Adrenal gland (tissue), 12 donors: ENCODE data around the gene MRAP2. TPM values are rescaled to one million over a fixed set of nuclear protein-coding genes. Genes with fewer than 3 reads are reported as not detected.

ENCODE experiments used
- DNase-seq, 7 donors: peaks; one replicate each; pipeline ENCODE4 v3.0.0-alpha.2; 2019 to 2020
- H3K27ac ChIP-seq, 5 donors: fragments of 200-600 bp; sonication (generic) in 4 of 5; 1 replicate in 3 of 5; 2 replicates in 2 of 5; pipeline versions ENCODE4 v1.5.1 to v1.8.0; 2016 to 2020; ENCODE audit warnings: mild to moderate bottlenecking in 1 of 5
- H3K27me3 ChIP-seq: fragments of 200-600 bp; 2 replicates; pipeline ENCODE4 v1.8.0; 2021
- H3K36me3 ChIP-seq, 2 donors: fragments of 200-600 bp; replicated peaks in 1 of 2; 1 replicate in 1 of 2; 2 replicates in 1 of 2; pipeline versions ENCODE4 v1.5.1 to v1.8.0; 2018 to 2022
- H3K4me1 ChIP-seq, 2 donors: fragments of 200-600 bp; replicated peaks in 1 of 2; 1 replicate in 1 of 2; 2 replicates in 1 of 2; pipeline versions ENCODE4 v1.5.1 to v1.8.0; 2018 to 2021
- H3K4me3 ChIP-seq, 4 donors: fragments of 200-600 bp; sonication (generic) in 3 of 4; one replicate each; pipeline ENCODE4 v1.5.1; 2016 to 2018
- H3K9me3 ChIP-seq, 3 donors: fragments of 200-600 bp; sonication (generic) in 1 of 3; replicated peaks in 1 of 3; 1 replicate in 2 of 3; 2 replicates in 1 of 3; pipeline versions ENCODE4 v1.5.1 to v1.8.0; 2016 to 2021
- CTCF ChIP-seq, 6 experiments: fragments of 450-650 bp in 4 of 6; fragments of 200-600 bp in 2 of 6; sonication (generic) in 1 of 6; IDR thresholded peaks; 1 replicate in 5 of 6; 2 replicates in 1 of 6; pipeline versions ENCODE4 v1.5.1 to v1.8.0; 2016 to 2021; ENCODE audit warnings: antibody characterized with exemption in 6 of 6, mild to moderate bottlenecking in 2 of 6, moderate library complexity in 1 of 6
- POLR2A ChIP-seq, 2 donors: fragments of 450-650 bp; IDR thresholded peaks; one replicate each; pipeline ENCODE4 v1.6.1; 2017; ENCODE audit warnings: antibody characterized with exemption in 2 of 2, mild to moderate bottlenecking in 2 of 2, moderate library complexity in 1 of 2
- WGBS, 4 donors: extraction: QIAGEN DNeasy Blood & Tissue Kit in 2 of 4; methylation state at CpG; one replicate each; pipeline versions ENCODE4 v1.1.5 to v1.1.7; 2013 to 2017; 5-methylcytosine and 5-hydroxymethylcytosine counted together
- intact Hi-C, 2 donors: fragments of 100-400 bp; cut with DNase I; formaldehyde crosslinking; loops; one replicate each; pipeline versions ENCODE4 v1.14.1 to v1.15.0; 2022 to 2023
- polyA plus RNA-seq, 3 donors: library from polyadenylated mRNA; stranded (reverse); fragments of 200-250 nt in 2 of 3; fragments of 350-450 nt in 1 of 3; fragmentation: Illumina TruSeq in 1 of 3; extraction: RNeasy Lipid Tissue Mini Kit (QIAGEN cat#74804) in 1 of 3; gene quantifications; one replicate each; pipeline ENCODE4 v1.2.3, GENCODE V29; 2013 to 2014
- total RNA-seq, 9 donors: library from RNA; depleted of rRNA in 4 of 9; stranded (reverse); fragments of >200 nt in 4 of 9; fragments of 120-200 nt in 1 of 9; fragmentation: NEBNext Ultra II Directional in 1 of 9; extraction: Animal tissue kit (Norgen Biotek cat#: 25700) in 1 of 9; gene quantifications; one replicate each; pipeline versions ENCODE4 v1.1.0 to v1.2.4, GENCODE V29; 2013 to 2023
- donor health status: healthy with polysubstance abuse.
- donor health status: Bipolar disorder and iron deficiency.
- donor health status: DM: yes; HTN: yes; CAD: no.
- donor health status: DM: no; HTN: no; CAD: no.
- donor health status: DM: no; HTN: no; CAD: no.
- donor health status: DM: yes; HTN: yes; CAD: no.

Gene MRAP2
- total and polyA plus RNA-seq, 12 donors: 0.36 to 9.5 (median 3.1) TPM

- H3K9me3 ChIP-seq: no peaks in the 10 kb centered on the region
- no peaks in the 10 kb centered on the region for H3K4me1 ChIP-seq
- 56 to 75% (median 64%) methylated on average over 1 of the region's 1 CpG for WGBS, 4 donors
- DNase-seq: no peak
- no peak overlapping the region for H3K27ac ChIP-seq
- intact Hi-C loops: no loop called here
- no peak overlapping the region for H3K4me3 ChIP-seq
- no peaks in the 10 kb centered on the region for H3K27me3 ChIP-seq
- TF ChIP-seq POLR2A (IDR thresholded peaks at IDR 0.05) (no peak), CTCF (IDR thresholded peaks at IDR 0.05) (no peak)
- H3K36me3 ChIP-seq: no peaks in the 10 kb centered on the region
Measured at GRCh38 chr6:84016029-84016428, 17.5 kb upstream of the MRAP2 start.

- DNase-seq: no peak
- Histone ChIP-seq H3K4me3 (no peak overlapping the region), H3K4me1 (no peaks in the 10 kb centered on the region), H3K9me3 (no peaks in the 10 kb centered on the region), H3K27me3 (no peaks in the 10 kb centered on the region), H3K36me3 (no peaks in the 10 kb centered on the region), H3K27ac (no peak overlapping the region)
- intact Hi-C loops: no loop called here
- TF ChIP-seq POLR2A (IDR thresholded peaks at IDR 0.05) (no peak), CTCF (IDR thresholded peaks at IDR 0.05) (no peak)
- WGBS, 4 donors: 63 to 80% (median 74%) methylated on average over 1 of the region's 1 CpG
Measured at GRCh38 chr6:84017709-84018452, 15.7 kb upstream of the MRAP2 start.

GRCh38 chr6:84018453-84019061 lies 15.0 kb upstream of the MRAP2 start:
- Histone ChIP-seq H3K36me3 (no peaks in the 10 kb centered on the region), H3K27me3 (no peaks in the 10 kb centered on the region), H3K9me3 (no peaks in the 10 kb centered on the region), H3K27ac (no peak overlapping the region), H3K4me3 (no peak overlapping the region), H3K4me1 (no peaks in the 10 kb centered on the region)
- WGBS, 4 donors: 88 to 97% (median 92%) methylated on average over 1 of the region's 1 CpG
- intact Hi-C loops: no loop called here
- no peak for DNase-seq
- TF ChIP-seq CTCF (IDR thresholded peaks at IDR 0.05): no peak
- TF ChIP-seq POLR2A (IDR thresholded peaks at IDR 0.05): no peak

- intact Hi-C loops: no loop called here
- H3K27ac ChIP-seq: no peak overlapping the region
- no peaks in the 10 kb centered on the region for H3K27me3 ChIP-seq
- WGBS, 4 donors: 17 to 43% (median 28%) methylated on average over 11 to 23 of the region's 28 CpGs
- no peak for DNase-seq
- H3K4me1 ChIP-seq: no peaks in the 10 kb centered on the region
- no peaks in the 10 kb centered on the region for H3K36me3 ChIP-seq
- H3K4me3 ChIP-seq: no peak overlapping the region
- TF ChIP-seq CTCF (IDR thresholded peaks at IDR 0.05): no peak
- H3K9me3 ChIP-seq: no peaks in the 10 kb centered on the region
Measured at GRCh38 chr6:84019141-84019841, 14.3 kb upstream of the MRAP2 start.
